HG03469 (cell line): ENCODE results near the gene GAREM1.

Source experiments
- ATAC-seq: cut with Tn5 transposase; IDR thresholded peaks from one replicate; pipeline ENCODE4 v1.9.1; 2021; ENCODE audit warnings: mild to moderate bottlenecking, moderate library complexity, moderate number of reproducible peaks; ENCODE audit not compliant: unreplicated experiment

GAREM1 gene

GRCh38 chr18:32427084-32427900 is 43.4 kb downstream of the GAREM1 start:
- ATAC-seq, result no peak

GRCh38 chr18:32425466-32425865 is 45.2 kb downstream of the GAREM1 start:
- ATAC-seq, result no peak

- no peak for ATAC-seq
Measured at GRCh38 chr18:32424696-32425095, 46.0 kb downstream of the GAREM1 start.

DNA sequence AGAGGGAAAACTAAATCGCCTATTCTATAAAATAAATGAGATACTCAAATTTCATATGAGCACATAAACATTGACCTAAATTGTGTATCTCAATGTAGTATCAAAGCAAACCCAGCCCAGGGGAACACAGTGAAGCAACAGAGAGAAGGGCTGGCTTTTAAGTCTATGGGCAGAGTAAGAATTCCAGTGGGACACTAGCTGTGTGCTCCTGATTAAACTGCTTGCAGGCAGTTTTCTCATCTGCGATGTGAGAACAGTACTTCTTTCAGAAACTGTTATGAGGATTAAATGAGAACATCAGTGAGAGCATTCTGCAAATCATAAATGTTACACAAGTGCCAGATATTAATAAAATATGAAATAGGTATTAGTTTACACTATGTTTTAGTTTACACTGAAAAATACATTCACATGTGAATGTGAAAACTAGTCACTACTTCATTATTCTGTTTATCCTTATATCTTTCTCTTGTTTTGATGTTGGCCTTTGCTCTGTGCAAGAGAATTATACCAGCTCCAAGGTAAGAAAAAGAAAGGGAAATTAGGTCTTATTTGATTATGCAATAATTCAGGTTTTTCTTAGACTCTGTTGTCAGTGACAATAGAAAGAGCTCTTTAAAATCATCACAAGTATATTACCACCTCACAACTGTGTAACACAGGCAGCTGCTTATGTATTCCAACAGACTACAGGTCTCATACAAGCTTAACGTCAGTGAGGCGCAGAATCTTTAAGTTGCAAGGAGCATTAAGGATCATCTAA is 47.5 kb downstream of the GAREM1 start:
- ATAC-seq, result no peak

DNA sequence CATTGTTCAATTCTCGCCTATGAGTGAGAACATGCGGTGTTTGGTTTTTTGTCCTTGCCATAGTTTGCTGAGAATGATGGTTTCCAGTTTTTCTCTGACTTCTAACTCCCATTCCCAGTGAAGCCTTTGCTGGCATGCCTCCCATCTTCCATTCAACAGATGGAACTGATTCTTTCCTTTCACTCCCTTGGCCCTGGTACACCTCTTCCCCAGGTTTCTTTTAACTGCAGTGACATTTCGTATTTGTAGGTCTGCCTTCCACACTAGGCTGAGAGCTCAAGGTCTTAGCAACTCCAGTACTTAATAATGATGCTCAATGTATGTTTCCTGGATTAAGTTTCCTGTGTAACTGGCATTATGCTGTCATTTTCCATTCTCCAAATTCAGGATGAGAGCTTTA is 48.5 kb downstream of the GAREM1 start:
- no peak for ATAC-seq

DNA sequence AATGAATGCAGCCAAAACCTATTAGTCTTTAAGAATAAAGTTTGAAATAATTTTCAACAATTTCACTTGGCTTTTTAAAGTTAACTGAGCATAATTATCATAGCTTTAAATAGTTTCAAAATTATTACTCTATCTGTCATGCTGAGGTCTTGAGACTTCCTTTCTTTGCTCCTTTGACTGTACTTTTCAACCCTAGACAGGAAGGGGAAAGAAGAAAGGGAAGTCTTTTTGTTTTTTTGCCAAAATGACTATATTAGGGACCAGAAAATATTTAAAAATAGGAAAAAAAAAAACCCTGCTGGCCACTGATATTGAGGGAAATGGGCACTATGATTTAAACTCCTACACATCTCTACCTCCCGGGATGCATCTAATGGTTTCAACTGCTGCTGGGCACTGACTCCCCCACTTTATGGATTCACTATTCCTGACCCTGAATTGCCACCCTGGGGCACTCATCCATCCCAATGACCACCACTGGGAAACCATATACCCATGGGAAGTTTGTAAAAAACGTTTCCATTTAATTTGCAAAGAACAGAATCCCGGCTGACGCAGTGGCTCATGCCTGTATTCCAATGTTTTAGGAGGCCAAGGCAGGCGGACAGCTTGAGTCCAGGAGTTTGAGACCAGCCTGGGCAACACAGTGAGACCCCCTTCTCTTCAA is 50.5 kb downstream of the GAREM1 start:
- no peak for ATAC-seq

- ATAC-seq, result no peak
Measured at GRCh38 chr18:32418148-32418547, 52.5 kb downstream of the GAREM1 start.

- no peak for ATAC-seq
Measured at GRCh38 chr18:32405588-32405987, 65.1 kb downstream of the GAREM1 start.

DNA sequence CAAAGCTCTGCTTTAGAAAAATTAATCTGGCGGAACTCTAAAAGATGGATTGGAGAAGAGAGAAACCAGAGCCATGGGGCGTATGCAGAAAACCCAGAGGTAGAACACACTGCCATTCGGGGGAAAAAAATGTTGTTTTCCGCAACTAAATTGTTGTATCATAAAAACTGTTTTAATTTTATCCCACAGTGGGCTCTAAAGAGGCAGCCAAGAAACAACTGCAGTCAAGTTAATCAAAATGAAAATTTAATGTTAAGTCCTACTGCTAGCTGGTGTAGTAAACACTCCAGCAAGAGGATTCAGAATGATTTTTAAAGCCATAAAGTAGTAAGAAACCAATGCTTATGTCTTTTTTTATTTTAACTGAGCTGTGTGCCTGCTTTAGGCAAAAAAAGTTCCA is 69.1 kb downstream of the GAREM1 start:
- no peak for ATAC-seq

DNA sequence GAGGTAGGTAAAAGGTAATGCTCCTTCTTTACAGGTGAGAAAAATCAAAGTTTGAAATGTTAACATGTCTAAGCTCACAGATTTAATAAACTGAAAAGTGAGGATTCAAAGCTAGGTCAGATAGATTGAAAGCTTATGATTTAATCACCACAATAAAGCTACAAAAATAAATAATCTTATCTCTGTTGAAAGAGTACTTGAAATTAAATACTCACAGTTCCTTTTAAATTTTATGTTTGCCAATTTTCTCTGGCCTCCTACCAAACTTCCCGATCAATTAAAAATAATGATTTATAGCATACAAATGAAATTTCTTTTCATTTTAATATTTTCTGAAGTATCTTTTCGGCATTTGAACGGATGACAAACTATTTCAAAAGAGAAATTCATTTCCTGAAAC is 77.3 kb downstream of the GAREM1 start:
- ATAC-seq, result no peak

- ATAC-seq, result no peak
Measured at GRCh38 chr18:32391126-32391525, 79.6 kb downstream of the GAREM1 start.

DNA sequence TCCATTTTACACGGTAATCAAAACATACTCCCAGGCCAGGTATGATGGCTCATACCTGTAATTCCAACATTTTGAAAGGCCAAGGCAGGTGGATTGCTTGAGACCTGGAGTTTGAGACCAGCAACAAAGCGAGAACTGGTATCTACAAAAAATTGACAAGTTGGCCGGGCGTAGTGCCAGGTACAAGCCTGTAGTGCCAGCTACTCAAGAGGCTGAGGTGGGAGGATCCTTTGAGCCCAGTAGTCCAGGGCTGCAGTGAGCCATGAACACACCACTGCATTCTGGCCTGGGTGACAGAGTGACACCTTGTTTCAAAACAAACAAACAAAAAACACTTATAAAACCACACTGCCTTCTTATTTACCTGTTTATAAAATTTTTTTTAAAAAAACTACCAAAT is 80.8 kb downstream of the GAREM1 start:
- no peak for ATAC-seq

DNA sequence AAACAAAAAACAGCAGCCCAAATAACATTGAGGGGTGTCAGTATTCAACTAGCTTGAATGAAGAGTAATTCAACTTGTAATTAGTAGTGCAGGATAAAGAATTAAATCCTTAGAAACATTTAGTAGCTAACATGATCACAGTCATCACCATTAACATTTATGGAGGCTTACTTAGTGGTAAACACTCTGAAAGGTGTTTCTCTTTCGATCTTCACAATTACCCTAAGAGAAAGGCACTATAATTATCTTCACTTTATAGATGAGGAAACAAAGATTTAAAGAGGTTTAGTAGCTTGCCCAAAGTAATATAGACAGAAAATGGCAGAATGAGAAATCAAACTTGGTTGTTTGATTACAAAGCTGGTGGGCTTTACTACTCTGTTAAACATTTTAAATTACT is 81.5 kb downstream of the GAREM1 start:
- ATAC-seq, result no peak

GRCh38 chr18:32386471-32386870 is 84.2 kb downstream of the GAREM1 start:
- ATAC-seq, result no peak

DNA sequence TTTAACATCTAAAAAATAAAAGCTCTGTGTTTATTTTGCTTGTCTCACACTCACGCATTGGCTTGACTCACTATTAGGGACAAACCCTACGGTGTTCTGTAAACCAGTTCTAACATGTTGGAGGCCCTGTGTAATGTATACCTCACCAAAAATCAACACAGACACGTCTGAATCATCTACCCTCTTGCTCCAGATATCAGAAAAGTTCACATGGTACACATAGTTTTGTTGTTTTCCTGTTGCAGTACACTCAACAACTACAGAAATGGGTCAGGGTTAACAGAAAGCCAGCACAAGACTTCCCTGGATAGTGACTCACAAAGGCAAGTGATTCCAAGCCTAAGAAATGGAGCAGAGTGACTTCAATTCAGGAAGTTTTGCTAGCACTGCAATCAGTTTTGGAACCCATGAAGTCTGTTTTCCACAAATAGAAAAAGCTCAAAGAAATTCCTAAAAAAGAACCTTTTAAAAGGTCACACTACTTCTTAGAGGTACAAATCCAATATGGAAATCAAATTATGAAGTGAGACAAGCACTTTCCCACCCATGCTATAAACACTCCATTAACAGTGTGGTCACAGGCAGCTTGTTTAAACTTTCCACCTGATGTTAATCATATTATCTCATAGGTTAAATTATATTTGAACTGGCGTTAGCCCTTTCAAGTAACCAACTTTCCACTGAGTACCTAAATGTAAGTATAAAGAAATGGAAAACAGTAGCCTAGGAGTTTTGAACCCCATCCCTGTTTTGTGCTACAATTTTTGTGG is 87.4 kb downstream of the GAREM1 start:
- no peak for ATAC-seq

DNA sequence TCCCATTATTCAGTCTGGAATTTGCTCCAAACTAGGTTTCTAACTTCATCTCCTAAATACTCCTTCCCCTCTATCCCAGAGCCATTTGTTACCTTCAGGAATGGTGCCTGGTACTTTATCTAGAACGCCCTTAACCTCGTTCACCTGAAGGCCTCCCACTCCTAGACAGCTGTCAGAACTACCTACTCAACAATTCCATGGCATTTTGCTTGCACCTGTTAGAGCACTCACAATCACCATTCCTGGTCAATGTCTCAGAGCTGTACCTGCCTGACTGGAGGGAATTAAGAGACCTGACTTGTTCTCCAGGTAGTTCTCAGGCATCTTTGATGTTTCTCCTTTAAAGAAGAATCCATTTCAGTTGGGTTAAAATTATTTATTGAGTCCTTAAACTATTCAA is 88.9 kb downstream of the GAREM1 start:
- no peak for ATAC-seq

DNA sequence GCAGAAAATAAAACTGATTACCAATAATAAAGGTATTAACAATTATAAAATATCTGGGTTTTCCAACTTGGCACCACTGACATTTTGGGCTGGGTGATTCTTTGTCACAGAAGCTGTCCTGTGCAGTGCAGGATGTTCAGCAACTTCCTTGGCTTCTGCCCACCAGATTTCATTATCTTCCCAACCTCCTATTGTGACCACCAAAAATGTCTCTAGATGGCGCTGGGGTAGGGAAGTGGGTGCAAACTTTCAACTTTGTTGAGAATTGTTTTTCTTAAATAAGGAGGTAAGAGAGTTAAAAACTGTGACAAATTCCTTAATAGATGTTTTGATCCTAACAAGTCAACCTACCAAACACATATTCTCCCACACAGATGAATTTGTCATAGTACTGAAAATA is 90.1 kb downstream of the GAREM1 start:
- no peak for ATAC-seq

- no peak for ATAC-seq
Measured at GRCh38 chr18:32379891-32380290, 90.8 kb downstream of the GAREM1 start.

GRCh38 chr18:32378705-32379104 is 92.0 kb downstream of the GAREM1 start:
- no peak for ATAC-seq

DNA sequence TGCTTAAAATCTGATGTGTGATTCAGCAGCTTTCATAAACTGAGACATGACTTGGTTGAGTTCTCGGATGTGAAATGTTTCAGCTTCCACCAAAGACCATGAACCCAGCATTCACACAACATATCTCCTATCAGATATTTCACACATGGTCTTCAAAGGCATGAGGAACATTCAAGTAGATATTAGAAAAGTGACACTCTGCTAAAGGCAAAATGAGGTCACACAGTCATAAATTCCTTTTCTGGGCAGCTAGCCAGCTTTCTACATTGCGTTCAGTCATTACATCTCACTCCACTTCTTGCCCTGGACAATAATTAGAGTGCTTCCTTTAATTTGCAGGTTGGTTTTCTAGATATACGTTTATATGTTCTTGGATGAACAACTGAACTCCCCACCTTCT is 96.7 kb downstream of the GAREM1 start:
- ATAC-seq, result no peak

DNA sequence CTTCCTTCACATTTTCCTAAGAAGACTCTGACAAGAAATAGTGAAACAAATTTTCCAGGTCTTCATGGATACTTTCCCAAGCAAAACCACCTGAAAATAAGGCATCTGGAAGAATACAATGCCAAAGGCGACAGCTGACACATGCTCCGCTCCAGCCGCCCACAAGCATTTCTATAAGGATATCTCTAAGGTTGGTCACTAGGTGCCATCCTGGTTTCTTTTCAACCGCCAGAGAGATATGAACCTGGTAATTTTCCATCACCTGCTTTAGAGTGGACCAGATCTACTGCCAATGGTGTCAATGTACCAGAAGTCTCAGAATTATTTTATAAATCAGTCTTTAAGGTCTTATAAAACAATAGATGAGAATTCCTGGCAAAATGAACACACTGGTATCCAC is 97.2 kb downstream of the GAREM1 start:
- ATAC-seq, result no peak
